Erythroblast (primary cell): ENCODE data around the gene SOCS1.
"Not testable (repeated sequence)": the region's sequence is repeated elsewhere in the genome, so short reads cannot be mapped to it uniquely, and the experiment has no call there.

Experiments
- DNase-seq, 2 experiments: peaks; one replicate each; lab custom pipeline; 2025; lab: John Stamatoyannopoulos, UW
- GATA1 ChIP-seq: IDR thresholded peaks from 2 replicates; pipeline ENCODE4 v1.6.1; 2011; ENCODE audit warnings: low read depth, mild to moderate bottlenecking, control low read depth, low read length, moderate library complexity
- POLR2A ChIP-seq: IDR thresholded peaks from 2 replicates; pipeline ENCODE4 v1.6.1; 2011; ENCODE audit warnings: mild to moderate bottlenecking, low read length

Gene SOCS1

DNA sequence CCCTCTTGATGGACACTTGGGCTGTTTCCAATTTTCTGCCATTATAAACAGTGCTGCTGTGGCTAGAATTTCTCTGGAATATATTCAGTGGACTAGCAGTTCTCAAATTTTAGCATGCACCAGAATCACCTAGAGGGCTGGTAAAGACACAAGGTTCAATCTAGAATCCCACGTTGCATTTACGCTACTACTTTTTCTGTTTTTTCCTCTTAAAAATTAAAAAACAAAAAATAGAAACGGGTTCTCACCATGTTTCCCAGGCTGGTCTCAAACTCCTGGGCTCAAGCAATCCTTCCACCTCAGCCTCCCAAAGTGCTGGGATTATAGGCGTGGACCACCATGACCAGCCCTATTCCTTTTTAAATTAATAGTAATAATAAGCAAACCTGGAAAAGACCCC, 39.7 kb upstream of the SOCS1 start:
- TF ChIP-seq POLR2A (no peak), GATA1 (no peak)
- DNase-seq: no peak

DNA sequence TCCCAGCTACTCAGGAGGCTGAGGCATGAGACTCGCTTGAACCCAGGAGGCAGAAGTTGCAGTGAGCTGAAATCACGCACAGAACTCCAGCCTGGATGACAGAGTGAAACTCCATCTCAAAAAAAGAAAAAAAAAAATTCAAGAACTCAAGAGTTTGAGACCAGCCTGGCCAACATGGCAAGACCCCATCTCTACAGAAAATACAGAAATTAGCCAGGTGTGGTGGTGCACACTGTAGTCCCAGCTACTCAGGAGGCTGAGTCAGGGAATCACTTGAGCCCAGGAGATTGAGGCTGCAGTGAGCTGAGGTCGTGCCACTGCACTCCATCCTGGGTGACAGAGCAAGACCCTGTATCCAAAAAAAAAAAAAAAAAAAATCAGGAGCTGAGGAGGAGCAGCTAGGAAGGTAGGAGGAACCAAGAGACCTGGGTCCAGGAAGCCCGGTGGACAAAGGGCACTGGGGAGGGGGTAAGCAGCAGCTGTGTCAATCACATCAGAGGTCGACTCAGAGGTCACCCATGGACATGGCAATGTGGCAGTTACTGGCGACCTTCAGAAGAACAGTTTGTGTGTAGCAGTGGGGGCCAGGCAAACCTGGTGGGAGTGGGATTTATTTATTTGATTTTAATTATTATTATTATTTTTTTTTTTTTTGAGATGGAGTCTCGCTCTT, 36.2 kb upstream of the SOCS1 start:
- no peak for TF ChIP-seq POLR2A
- no peak for TF ChIP-seq GATA1
- no peak for DNase-seq

DNA sequence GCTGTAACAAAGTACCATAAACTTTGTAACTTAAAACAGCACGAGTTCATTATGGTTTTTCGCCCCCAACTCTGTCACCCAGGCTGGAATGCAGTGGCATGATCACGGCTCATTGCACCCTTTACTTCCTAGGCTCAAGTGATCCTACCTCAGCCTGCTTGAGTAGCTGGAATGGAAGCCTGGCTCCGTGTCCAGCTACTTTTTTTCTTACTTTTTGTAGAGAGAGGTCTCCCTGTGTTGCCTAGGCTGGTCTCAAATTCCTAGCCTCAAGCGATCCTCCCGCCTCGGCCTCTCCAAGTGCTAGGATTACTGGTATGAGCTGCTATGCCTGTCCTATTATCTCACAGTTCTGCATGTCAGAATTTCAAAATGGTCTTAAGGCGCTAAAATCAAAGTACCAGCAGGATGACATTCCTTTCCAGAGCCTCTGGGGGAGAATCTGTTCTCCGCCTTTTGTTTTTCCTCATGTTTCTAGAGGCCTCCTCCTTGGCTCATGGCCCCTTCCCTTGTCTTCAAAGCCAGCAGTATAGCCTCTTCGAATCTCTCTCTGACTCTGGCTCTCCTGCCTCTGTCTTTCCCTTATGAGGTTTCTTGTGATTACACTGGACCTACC, 35.2 kb upstream of the SOCS1 start:
- no peak for DNase-seq
- TF ChIP-seq GATA1 (no peak), POLR2A (no peak)

DNA sequence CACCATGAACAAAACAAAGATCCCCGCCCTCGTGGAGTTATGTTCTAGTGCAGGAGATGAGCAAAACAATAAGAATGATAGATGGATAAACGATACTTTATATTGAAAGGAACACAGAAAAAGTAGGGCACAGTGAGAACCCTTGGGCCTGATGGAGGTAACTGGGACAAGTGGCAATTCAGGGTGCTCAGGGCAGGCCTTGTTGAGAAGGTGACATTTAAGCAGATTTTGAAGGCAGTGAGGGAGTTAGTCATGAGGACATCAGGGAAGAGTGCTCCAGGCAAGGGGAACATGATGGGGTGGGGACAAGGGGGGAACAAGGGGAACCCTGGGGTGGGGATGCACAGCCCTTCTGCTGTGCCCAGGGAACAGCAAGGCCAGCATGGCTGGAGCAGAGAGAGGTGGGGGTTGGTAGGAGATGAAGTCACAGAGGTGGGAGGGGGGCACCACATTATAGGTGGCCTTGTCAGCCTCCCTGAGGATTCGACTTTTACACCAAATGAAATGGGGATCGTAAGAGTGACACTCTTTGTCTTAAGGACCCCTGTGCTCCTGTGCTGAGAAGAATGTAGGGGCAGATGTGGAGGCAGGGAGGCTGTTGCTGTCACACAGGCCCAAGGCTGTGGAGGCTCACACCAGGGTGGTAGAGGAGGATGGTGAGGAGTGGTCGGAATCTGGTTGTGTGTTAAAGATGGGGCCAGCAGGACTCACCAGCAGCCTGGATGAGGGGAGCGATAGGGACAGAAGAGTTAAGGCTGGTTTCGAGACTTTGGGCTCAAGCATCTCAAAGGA, 34.3 kb upstream of the SOCS1 start:
- no peak for TF ChIP-seq GATA1
- no peak for TF ChIP-seq POLR2A
- no peak for DNase-seq

DNA sequence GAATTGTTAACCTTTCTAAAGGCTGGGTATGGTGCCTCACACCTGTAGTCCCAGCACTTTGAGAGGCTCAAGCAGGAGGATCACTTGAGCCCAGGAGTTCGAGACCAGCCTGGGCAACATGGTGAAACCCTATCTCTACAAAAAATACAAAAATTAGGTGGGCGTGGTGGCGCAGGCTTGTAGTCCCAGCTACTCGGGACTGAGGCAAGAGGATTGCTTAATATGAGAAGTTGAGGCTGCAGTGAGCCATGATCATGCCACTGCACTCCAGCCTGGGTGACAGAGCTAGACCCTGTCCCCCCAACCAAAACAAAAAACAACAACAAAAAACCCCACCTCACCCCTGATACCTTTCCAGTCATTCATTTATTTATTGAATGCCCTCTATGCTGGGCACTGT, 33.7 kb upstream of the SOCS1 start:
- not testable (repeated sequence) for DNase-seq

DNA sequence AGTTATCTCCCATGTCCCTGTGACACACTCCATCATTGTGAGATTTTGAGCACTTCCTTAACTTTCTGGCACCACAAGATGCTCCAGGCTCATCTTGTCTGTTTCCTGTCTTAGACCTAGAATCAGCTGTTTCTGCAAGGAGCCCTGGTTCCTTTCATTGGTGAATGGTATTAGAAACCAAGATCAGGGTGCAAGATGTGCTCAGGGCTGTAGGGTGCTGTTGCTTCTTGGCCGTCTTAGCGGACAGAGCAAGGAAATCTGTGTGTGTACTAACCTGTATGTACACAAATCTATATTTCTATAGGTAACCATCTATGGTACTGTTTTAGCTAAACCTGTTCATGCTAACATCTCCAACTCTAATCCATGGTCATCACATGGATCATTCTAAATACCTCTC, 33.2 kb upstream of the SOCS1 start:
- TF ChIP-seq GATA1 (no peak), POLR2A (no peak)

DNA sequence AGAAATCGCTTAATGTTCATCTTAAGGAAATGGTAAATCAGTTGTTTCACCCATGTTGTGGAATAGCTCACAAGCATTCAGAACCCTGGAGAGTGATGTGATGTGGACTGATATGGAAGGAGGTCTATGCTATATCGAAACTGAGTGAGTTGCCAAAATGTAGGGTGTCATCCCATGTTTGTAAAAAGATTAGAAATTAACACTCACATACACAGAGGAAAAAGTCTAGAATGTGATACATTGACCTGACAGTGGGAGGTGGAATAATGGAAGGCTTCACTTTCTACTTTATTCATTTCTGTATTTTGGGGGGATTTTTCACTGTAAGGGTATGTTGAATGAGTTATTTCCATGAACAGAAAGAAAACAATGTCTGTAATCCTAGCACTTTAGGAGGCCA, 29.8 kb upstream of the SOCS1 start:
- TF ChIP-seq GATA1: no peak
- no peak for TF ChIP-seq POLR2A
- DNase-seq: no peak

More for the DNA sequence above, 33.2 kb upstream of the SOCS1 start:
- no peak for DNase-seq

DNA sequence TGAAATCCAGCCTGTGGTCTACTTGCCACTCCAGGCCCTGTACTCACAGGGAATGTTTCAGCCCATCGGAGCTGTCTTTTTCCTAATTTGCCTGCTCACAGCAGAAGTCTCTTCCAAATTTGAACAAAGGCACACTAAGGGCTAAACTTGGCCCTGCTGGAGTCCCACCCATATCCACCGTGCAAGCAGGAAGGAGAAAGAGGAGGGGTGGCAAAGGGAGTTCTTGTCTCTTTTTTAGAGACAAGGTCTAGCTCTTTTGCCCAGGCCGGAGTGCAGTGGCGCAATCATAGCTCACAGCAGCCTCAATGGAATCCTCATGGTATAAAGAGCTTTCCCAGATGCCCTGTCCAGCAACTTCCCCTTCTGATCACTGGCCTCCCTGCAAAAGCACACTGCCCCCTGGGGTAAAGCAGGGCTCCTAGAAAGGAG, 27.8 kb upstream of the SOCS1 start:
- TF ChIP-seq POLR2A: no peak
- no peak for TF ChIP-seq GATA1
- DNase-seq: no peak

DNA sequence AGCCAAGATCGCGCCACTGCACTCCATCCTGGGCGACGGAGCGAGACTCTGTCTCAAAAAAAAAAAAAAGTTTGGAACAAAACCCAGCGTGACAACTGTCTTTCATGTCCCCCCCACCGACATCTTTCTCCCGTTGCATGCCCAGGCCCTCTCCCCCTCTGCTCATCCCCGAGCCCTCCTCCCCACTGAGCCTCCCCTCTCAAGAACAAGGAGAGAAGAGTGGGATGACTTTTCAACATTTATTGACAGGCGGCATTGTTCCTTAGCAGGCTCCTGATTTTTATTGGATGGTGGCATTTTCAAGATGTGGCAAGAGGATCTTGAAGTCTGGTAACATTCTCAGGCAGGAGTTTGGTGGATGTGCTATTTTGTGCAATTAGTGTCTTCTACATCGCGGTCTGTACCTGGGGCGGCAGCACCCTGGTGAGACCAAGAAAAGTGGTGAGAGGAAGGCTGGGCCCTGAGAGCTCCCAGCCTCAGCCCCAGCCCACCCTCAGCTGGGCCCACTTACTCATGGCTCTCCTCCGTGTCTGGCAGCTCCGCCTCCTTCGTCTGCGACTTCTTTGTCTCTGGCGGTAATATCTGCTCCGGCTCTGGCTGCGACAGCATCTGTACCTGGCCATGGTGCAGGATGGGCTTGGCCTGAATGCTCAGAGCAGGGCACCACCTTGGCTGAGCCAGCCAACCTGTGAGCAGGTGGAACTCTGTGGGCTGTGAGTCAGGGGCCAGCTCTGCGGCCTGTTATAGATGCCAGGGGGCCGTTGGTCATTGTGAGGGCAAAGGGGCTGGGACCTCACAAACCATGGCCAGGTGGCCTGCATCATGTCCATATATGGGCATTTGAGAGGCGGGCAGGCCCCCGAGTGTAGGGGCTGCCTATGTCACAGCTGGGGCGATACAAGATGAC, 24.9 kb upstream of the SOCS1 start, which contains the start of gene PRM1:
TSS of gene PRM1 (minus strand) at position 715 of the 907 bp plus-strand sequence. CDS start at position 623, 92 bp downstream.
- DNase-seq: no peak
- TF ChIP-seq GATA1: no peak
- no peak for TF ChIP-seq POLR2A

DNA sequence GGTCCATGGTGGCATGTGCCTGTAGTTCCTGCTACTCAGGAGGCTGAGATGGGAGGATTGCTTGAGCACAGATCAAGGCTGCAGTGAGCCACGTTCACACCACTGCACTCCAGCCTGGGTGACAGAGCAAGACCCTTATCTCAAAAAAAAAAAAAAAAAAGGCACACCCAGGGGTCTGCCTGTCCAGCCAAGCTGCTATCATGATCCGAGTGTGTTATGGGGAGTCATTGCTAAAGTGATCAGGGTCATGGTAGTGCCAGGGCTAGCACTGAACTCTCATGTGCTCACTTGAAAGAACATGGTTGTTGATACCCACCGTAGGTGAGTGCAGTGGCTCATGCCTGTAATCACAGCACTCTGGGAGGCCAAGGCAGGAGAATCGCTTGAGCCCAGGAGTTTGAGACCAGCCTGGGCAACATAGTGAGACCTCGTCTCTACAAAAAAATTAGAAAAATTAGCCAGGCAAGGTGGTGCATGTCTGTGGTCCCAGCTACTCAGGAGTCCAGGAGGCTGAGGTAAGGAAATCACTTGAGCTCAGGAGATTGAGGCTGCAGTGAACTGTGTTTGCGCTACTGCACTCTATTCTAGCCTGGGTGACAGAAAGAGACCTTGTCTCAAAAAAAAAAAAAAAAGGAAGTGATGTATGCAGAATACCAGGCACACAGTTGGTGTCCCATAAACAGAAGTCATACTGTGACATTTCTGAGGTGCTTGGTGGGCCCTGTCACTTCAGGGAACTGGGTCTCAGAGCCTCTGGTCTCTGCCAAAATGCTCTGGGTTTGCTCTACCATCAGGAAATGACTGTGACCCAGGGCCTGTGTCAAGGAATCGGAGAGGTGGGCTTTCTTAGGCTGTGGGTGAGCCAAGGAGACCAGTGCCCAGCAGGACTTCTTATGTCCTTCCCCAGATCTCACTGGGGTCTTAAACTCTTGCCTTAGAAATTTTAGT, 23.0 kb upstream of the SOCS1 start:
- no peak for DNase-seq

DNA sequence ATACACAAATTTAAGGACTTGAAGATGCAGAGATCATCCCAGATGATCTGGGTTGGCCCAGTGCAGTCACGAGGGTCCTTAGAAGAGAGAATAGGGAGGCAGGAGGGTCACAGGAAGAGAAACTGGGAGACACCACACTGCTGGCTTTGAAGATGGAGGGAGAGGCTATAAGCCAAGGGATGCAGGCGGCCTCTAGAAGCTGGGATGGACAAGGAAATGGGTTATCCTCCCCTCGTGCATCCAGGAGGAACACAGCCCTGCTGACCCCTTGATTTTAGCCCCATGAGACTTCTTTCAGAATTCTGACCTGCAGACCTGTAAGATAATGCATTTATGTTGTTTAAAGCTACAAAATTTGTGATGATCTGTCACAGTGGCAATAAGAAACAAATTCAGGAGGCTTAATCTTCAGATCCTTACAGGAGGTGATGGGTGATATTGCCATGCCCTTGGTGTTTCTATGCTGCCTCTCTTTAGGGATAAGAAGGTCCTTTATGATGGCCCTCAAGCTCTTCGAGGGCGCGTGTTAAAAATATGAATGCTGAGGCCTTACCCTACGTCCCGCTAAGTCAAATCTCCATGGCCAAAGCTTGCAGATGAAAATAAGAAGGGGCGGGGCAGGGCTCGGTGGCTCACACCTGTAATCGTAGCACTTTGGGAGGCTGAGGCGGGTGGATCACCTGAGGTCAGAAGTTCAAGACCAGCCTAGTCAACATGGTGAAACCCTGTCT, 21.8 kb upstream of the SOCS1 start:
- no peak for DNase-seq

More for the DNA sequence above, 23.0 kb upstream of the SOCS1 start:
- TF ChIP-seq POLR2A: no peak
- no peak for TF ChIP-seq GATA1

More for the DNA sequence above, 21.8 kb upstream of the SOCS1 start:
- TF ChIP-seq GATA1 (no peak), POLR2A (no peak)
